ENCODE data around the gene POLA2.
A peak's percentile ranks its signal among the peaks of the same experiment; 100 is the strongest.

Gene POLA2

DNA sequence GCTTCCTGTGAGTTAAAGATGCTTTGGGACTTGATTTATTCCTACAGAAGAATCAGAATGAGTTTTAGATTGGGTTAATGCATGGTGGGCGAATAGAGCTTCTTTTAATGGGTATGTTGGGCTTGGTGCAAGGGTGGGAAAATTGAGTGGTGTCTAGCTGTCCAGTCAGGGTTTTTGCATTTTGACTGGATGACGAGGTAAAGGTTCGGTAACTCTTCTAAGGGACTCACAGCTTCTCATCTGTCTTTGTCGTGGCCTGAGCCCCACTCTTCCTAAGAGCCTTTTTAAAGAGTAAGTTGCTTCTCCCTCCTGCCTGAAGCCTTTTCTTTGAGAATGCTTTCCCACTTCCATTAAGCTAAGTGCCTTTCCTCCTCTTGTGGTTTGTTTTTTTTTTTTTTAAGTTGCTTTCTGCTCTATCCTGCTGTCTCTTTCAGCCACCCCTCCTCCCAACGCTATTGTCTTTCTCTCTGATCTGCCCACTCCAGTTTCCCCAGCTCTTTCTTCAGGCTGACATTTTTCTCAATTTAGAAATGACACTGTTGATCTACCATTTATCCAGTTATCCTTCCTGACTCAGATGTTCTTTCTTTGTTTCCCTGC lies 73.0 kb downstream of the POLA2 start:
- peak overlapping the region; percentile 89 for H3K4me3 ChIP-seq (ENCODE audit: low read depth, low read length)
- TF ChIP-seq, protein P1, sequence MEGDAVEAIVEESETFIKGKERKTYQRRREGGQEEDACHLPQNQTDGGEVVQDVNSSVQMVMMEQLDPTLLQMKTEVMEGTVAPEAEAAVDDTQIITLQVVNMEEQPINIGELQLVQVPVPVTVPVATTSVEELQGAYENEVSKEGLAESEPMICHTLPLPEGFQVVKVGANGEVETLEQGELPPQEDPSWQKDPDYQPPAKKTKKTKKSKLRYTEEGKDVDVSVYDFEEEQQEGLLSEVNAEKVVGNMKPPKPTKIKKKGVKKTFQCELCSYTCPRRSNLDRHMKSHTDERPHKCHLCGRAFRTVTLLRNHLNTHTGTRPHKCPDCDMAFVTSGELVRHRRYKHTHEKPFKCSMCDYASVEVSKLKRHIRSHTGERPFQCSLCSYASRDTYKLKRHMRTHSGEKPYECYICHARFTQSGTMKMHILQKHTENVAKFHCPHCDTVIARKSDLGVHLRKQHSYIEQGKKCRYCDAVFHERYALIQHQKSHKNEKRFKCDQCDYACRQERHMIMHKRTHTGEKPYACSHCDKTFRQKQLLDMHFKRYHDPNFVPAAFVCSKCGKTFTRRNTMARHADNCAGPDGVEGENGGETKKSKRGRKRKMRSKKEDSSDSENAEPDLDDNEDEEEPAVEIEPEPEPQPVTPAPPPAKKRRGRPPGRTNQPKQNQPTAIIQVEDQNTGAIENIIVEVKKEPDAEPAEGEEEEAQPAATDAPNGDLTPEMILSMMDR (IDR thresholded peaks at IDR 0.05; ENCODE audit: borderline replicate concordance, insufficient read depth, low read depth, low read length): no peak

DNA sequence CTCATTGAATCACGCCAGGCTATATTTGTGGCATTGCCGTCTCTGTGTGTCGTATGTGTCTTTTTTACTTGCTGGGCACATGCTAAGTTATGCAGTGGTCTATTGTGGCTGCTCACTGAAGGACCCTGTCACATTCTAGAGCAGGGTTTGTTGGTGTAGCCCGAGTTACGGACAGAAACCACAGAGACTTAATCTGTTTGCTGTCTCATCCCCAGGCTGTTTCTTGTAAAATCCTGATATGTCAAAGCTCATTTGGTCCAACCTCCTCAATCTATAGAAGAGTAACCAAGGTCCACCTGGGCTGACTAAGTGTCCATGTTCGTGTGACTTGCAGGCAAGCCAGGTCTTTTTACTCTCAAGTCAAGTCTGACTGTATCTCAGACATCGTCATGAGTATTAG lies 76.9 kb downstream of the POLA2 start:
- H3K4me3 ChIP-seq (ENCODE audit: low read depth, low read length): no peak overlapping the region
- TF ChIP-seq, protein P1 (IDR thresholded peaks at IDR 0.05; ENCODE audit: borderline replicate concordance, insufficient read depth, low read depth, low read length): no peak

DNA sequence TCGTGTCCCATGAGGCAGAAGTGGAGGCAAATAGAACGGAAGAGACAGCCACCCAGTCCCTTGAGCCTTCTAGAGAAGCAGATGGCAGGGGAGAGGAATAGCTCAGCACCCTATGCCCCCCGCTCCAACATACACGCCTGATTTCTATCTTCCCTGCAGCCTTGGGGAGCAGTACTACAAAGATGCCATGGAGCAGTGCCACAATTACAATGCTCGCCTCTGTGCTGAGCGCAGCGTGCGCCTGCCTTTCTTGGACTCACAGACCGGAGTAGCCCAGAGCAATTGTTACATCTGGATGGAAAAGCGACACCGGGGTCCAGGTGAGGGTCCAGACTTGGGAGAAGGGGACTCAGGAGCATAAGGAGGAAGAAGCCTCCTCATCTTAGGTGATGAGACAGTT lies 78.5 kb downstream of the POLA2 start:
- no peak overlapping the region for H3K4me3 ChIP-seq (ENCODE audit: low read depth, low read length)
- TF ChIP-seq, protein P1 (IDR thresholded peaks at IDR 0.05; ENCODE audit: borderline replicate concordance, insufficient read depth, low read depth, low read length): no peak

DNA sequence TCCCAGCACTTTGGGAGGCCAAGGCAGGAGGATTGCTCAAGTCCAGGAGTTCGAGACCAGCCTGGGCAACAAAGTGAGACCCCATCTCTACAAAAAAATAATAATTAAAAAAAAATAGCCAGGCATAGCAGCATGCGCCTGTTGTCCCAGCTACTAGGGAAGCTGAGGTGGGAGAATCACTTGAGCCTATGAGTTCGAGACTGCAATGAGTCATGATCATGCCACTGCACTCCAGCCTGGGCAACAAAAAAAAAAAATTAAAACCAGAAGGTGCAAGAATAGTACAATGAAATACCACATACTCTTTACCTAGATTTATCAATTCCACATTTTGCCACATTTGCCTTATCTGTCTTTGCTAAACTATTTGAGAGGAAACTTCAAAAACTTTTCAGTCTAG lies 80.1 kb downstream of the POLA2 start:
- TF ChIP-seq, protein P1 (IDR thresholded peaks at IDR 0.05; ENCODE audit: borderline replicate concordance, insufficient read depth, low read depth, low read length): no peak
- no peak overlapping the region for H3K4me3 ChIP-seq (ENCODE audit: low read depth, low read length)
